Caco-2 (cell line): Measurements from ENCODE around the gene ZNF611. TPM values are rescaled to one million over a fixed set of nuclear protein-coding genes. Genes with fewer than 3 reads are reported as not detected.
A peak's percentile ranks its signal among the peaks of the same experiment; 100 is the strongest.
"Not testable (repeated sequence)": the region's sequence is repeated elsewhere in the genome, so short reads cannot be mapped to it uniquely, and the experiment has no call there.

ENCODE experiments used
- BruUV-seq: library from RNA; stranded (reverse); fragments of 400-500 nt; replicated peaks from 2 replicates; lab custom pipeline; 2021; lab: Mats Ljungman, UMichigan
- CTCF ChIA-PET: fragments of 300-600 bp; sonication (Branson Sonifier 250); formaldehyde crosslinking; loops from one replicate; lab custom pipeline; 2022; ENCODE audit warnings: antibody characterized with exemption; lab: Charles Lee
- POLR2A ChIA-PET: fragments of 300-600 bp; sonication (Branson Sonifier 250); formaldehyde crosslinking; loops from one replicate; lab custom pipeline; 2022; ENCODE audit warnings: antibody characterized with exemption; lab: Charles Lee
- DNase-seq, 2 experiments: peaks; one replicate each; pipeline versions ENCODE4 v3.0.0 to v3.0.0-alpha.2; 2020 to 2022
- H3K27me3 ChIP-seq: replicated peaks from 2 replicates; pipeline ENCODE4 v1.6.0; 2011; ENCODE audit warnings: low read length; ENCODE audit not compliant: control insufficient read depth, insufficient read depth
- H3K36me3 ChIP-seq: 2 replicates; pipeline ENCODE4 v1.5.1; 2011; ENCODE audit warnings: low read length; ENCODE audit not compliant: control insufficient read depth, insufficient read depth
- H3K4me1 ChIP-seq: fragments of 250-450 bp; sonication (Bioruptor Pico); 2 replicates; pipeline ENCODE4 v1.5.1; 2020; ENCODE audit warnings: mild to moderate bottlenecking
- H3K4me3 ChIP-seq: 2 replicates; pipeline ENCODE4 v1.5.1; 2011; ENCODE audit warnings: low read depth, mild to moderate bottlenecking, control low read depth, low read length
- H3K9me3 ChIP-seq: fragments of 250-450 bp; sonication (Bioruptor Pico); 2 replicates; pipeline ENCODE4 v1.5.1; 2020; ENCODE audit warnings: mild to moderate bottlenecking, moderate library complexity
- H3K27ac Mint-ChIP-seq: one replicate; pipeline ENCODE4 v1.8.0; 2022; ENCODE audit warnings: mixed read lengths; ENCODE audit not compliant: unreplicated experiment
- H3K27me3 Mint-ChIP-seq: one replicate; pipeline ENCODE4 v1.8.0; 2022; ENCODE audit warnings: mixed read lengths; ENCODE audit not compliant: insufficient read depth, unreplicated experiment
- H3K36me3 Mint-ChIP-seq: one replicate; pipeline ENCODE4 v1.8.0; 2022; ENCODE audit warnings: mild to moderate bottlenecking, mixed read lengths; ENCODE audit not compliant: insufficient read depth, unreplicated experiment
- H3K4me1 Mint-ChIP-seq: one replicate; pipeline ENCODE4 v1.8.0; 2022; ENCODE audit warnings: low read depth, mixed read lengths; ENCODE audit not compliant: unreplicated experiment
- H3K4me3 Mint-ChIP-seq: one replicate; pipeline ENCODE4 v1.8.0; 2022; ENCODE audit warnings: mild to moderate bottlenecking, moderate library complexity, mixed read lengths; ENCODE audit not compliant: unreplicated experiment
- H3K9me3 Mint-ChIP-seq: one replicate; pipeline ENCODE4 v1.8.0; 2022; ENCODE audit warnings: mixed read lengths; ENCODE audit not compliant: unreplicated experiment
- CTCF ChIP-seq, 2 experiments: fragments of 200-600 bp in 1 of 2; IDR thresholded peaks; 1 replicate in 1 of 2; 2 replicates in 1 of 2; pipeline versions ENCODE4 v1.5.1 to v1.8.0; 2011 to 2022; ENCODE audit warnings: antibody characterized with exemption in 1 of 2, control low read depth in 1 of 2, inconsistent platforms in 1 of 2, low read depth in 1 of 2, low read length in 1 of 2, mild to moderate bottlenecking in 1 of 2, moderate library complexity in 1 of 2; ENCODE audit not compliant: insufficient read depth in 1 of 2, severe bottlenecking in 1 of 2, unreplicated experiment in 1 of 2
- intact Hi-C: fragments of 100-400 bp; cut with micrococcal nuclease; formaldehyde crosslinking; loops from one replicate; pipeline ENCODE4 v1.10.0; 2022; ENCODE audit not compliant: unreplicated experiment
- total RNA-seq: library from RNA; stranded (reverse); gene quantifications from 2 replicates; pipeline ENCODE4 v1.2.3, GENCODE V29; 2022

The ZNF611 gene
- total RNA-seq, 1 experiment from 2014 or later, result 27.5 TPM

DNA sequence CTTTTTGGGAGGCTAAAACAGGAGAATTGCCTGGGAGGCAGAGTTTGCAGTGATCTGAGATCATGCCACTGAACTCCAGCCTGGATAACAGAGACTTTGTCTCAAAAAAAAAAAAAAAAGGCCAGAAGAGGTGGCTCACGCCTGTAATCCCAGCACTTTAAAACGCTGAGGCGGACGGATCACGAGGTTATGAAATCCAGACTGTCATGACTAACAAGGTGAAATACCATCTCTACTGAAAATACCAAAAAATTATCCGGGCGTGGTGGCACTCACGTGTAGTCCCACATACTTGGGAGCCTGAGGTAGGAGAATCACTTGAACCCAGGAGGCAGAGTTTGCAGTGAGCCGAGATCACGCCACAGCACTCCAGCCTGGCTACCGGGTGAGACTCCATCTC, 39.9 kb downstream of the ZNF611 start:
- CTCF ChIA-PET, result no interaction called here
- Mint-ChIP-seq H3K9me3 (no peaks in the 10 kb centered on the region), H3K4me3 (no peak overlapping the region), H3K27me3 (no peaks in the 10 kb centered on the region), H3K27ac (peak overlapping the region; percentile 72), H3K36me3 (peaks cover 26% of the 10 kb centered on the region), H3K4me1 (peaks cover 9% of the 10 kb centered on the region)
- POLR2A ChIA-PET, result no interaction called here
- no TSS peak for BruUV-seq
- H3K4me1 ChIP-seq, result 0 out of 2 replicates have a peak, but pooled peaks cover 5% of the 10 kb centered on the region
- intact Hi-C loops, result no loop called here
- no peak overlapping the region for H3K4me3 ChIP-seq
- H3K36me3 ChIP-seq, result no peaks in the 10 kb centered on the region
- H3K27me3 ChIP-seq, result no peaks in the 10 kb centered on the region
- no peak for TF ChIP-seq CTCF (IDR thresholded peaks at IDR 0.05; ENCODE audit: insufficient read depth in 1 of 2, low read depth in 1 of 2, low read length in 1 of 2, severe bottlenecking in 1 of 2, unreplicated experiment in 1 of 2)
- H3K9me3 ChIP-seq, result peaks cover 3% of the 10 kb centered on the region; the same call in 1 of the 2 replicates
- no peak for DNase-seq

DNA sequence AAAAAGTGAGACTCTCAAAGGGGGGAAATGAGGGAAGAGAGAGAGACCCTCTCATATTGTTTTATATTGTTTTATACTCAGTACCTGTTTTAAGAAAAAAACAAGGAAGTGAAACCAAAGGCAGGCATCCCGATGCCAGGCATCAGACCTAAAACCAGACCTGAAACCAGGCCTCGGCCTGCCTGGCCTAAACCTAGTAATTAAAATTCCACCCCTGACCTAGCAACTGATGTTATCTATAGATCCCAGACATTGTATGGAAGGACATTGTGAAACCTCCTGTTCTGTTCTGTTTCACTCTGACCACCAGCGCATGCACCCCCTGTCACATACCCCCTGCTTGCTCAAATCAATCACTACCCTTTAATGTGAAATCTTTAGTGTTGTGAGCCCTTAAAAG, 40.6 kb downstream of the ZNF611 start:
- Mint-ChIP-seq H3K27ac (peak overlapping the region; percentile 72), H3K36me3 (peaks cover 31% of the 10 kb centered on the region), H3K4me1 (peaks cover 14% of the 10 kb centered on the region)
- BruUV-seq, CTCF ChIA-PET, H3K4me3 ChIP-seq, H3K27me3 ChIP-seq, H3K27me3 Mint-ChIP-seq, H3K36me3 ChIP-seq, H3K4me1 ChIP-seq, DNase-seq, H3K9me3 Mint-ChIP-seq, H3K4me3 Mint-ChIP-seq, H3K9me3 ChIP-seq, POLR2A ChIA-PET, intact Hi-C loops: not testable (repeated sequence)

- intact Hi-C loops, result no loop called here
- CTCF ChIA-PET, result no interaction called here
- H3K4me1 Mint-ChIP-seq, result peaks cover 26% of the 10 kb centered on the region
- no peaks in the 10 kb centered on the region for H3K27me3 Mint-ChIP-seq
- no peak overlapping the region for H3K4me3 ChIP-seq
- peak overlapping the region; percentile 69 for H3K27ac Mint-ChIP-seq
- H3K36me3 ChIP-seq, result no peaks in the 10 kb centered on the region; the same call in 1 of the 2 replicates
- 0 out of 2 replicates have a peak, but pooled peaks cover 9% of the 10 kb centered on the region for H3K4me1 ChIP-seq
- POLR2A ChIA-PET, result no interaction called here
- no peak for DNase-seq
- no peaks in the 10 kb centered on the region for H3K27me3 ChIP-seq
- BruUV-seq, result no TSS peak
- peaks cover 36% of the 10 kb centered on the region for H3K36me3 Mint-ChIP-seq
- peak overlapping the region; percentile 44 for H3K4me3 Mint-ChIP-seq
- TF ChIP-seq CTCF (IDR thresholded peaks at IDR 0.05; ENCODE audit: insufficient read depth in 1 of 2, low read depth in 1 of 2, low read length in 1 of 2, severe bottlenecking in 1 of 2, unreplicated experiment in 1 of 2), result no peak
- H3K9me3 ChIP-seq, result peaks cover 3% of the 10 kb centered on the region; the same call in 1 of the 2 replicates
- peaks cover 10% of the 10 kb centered on the region for H3K9me3 Mint-ChIP-seq
These were observed 42.3 kb downstream of the ZNF611 start for GRCh38 chr19:52692431-52693008.
